K562 (cell line): ENCODE data around the gene GOLGA8B. TPM values are rescaled to one million over a fixed set of nuclear protein-coding genes. Genes with fewer than 3 reads are reported as not detected.

Experiments used
- ATAC-seq: fragments of 200-7000 bp; cut with Tn5 transposase; 3 replicates; pipeline ENCODE4 v1.9.1; 2020; ENCODE audit warnings: moderate library complexity
- BruUV-seq: library from RNA; stranded (reverse); fragments of 400-500 nt; replicated peaks from 2 replicates; lab custom pipeline; 2021; lab: Mats Ljungman, UMichigan
- CTCF ChIA-PET: fragments of 300-600 bp; formaldehyde crosslinking; extraction: SDS; loops from one replicate; lab custom pipeline; 2021; ENCODE audit warnings: low intra/inter-chr PET ratio; lab: Yijun Ruan, JAX
- POLR2A ChIA-PET: fragments of 300-600, 350-650 bp; sonication (Branson Sonifier 250); formaldehyde crosslinking; extraction: SDS; loops from one replicate; lab custom pipeline; 2021; ENCODE audit warnings: antibody characterized with exemption, inconsistent platforms; lab: Yijun Ruan, JAX
- DNase-seq, 4 experiments: peaks; one replicate each; pipeline versions ENCODE4 v3.0.0 to v3.0.0-alpha.2; 2011 to 2018; ENCODE audit warnings: low spot score in 3 of 4, mixed read lengths in 3 of 4; ENCODE audit errors: extremely low read depth in 1 of 4
- FAIRE-seq: peaks from 2 replicates; lab custom pipeline; 2011; peaks lifted over from hg19 to GRCh38; lab: Jason Lieb, UNC
- H2AFZ ChIP-seq: 2 replicates; pipeline ENCODE4 v1.6.0; 2011; ENCODE audit warnings: low read depth, low read length, control low read depth, inconsistent platforms
- H3K27ac ChIP-seq: fragments of 200-600 bp; 3 replicates; pipeline ENCODE4 v1.8.0; 2011; ENCODE audit warnings: low read depth, mild to moderate bottlenecking, control low read depth, inconsistent platforms, low read length, moderate library complexity, mixed read lengths; ENCODE audit errors: extremely low read depth
- H3K27me3 ChIP-seq, 2 experiments: fragments of 300-600 bp in 1 of 2; 2 replicates in 1 of 2; 3 replicates in 1 of 2; pipeline versions ENCODE4 v1.6.0 to v1.8.0; 2011; ENCODE audit warnings: inconsistent platforms in 2 of 2, low read length in 2 of 2, mild to moderate bottlenecking in 1 of 2, mixed read lengths in 1 of 2, moderate library complexity in 1 of 2; ENCODE audit not compliant: control insufficient read depth in 2 of 2, insufficient read depth in 2 of 2
- H3K36me3 ChIP-seq: fragments of 300-600 bp; 3 replicates; pipeline ENCODE4 v1.8.0; 2011; ENCODE audit warnings: mild to moderate bottlenecking, low read length, inconsistent platforms; ENCODE audit not compliant: control insufficient read depth, insufficient read depth
- H3K4me1 ChIP-seq, 2 experiments: fragments of 200-600 bp in 1 of 2; replicated peaks in 1 of 2; 2 replicates in 1 of 2; 3 replicates in 1 of 2; pipeline versions ENCODE4 v1.5.1 to v1.8.0; 2011; ENCODE audit warnings: inconsistent platforms in 2 of 2, low read length in 2 of 2, mild to moderate bottlenecking in 1 of 2, mixed read lengths in 1 of 2, moderate library complexity in 1 of 2; ENCODE audit not compliant: control insufficient read depth in 2 of 2, insufficient read depth in 2 of 2
- H3K4me2 ChIP-seq: 2 replicates; pipeline ENCODE4 v1.6.1; 2011; ENCODE audit warnings: low read length, control low read depth, inconsistent platforms, mixed read lengths; ENCODE audit not compliant: insufficient read depth
- H3K4me3 ChIP-seq: fragments of 200-600 bp; sonication (generic), shearing (Covaris generic); 2 replicates; pipeline ENCODE4 v1.5.1; 2016; ENCODE audit warnings: control low read depth, inconsistent platforms
- H3K79me2 ChIP-seq: fragments of 200-600 bp; 3 replicates; pipeline ENCODE4 v1.8.0; 2011; ENCODE audit warnings: low read length, inconsistent platforms; ENCODE audit not compliant: control insufficient read depth, insufficient read depth
- H3K9ac ChIP-seq, 2 experiments: 2 replicates each; pipeline versions ENCODE4 v1.6.0 to v1.6.1; 2011; ENCODE audit warnings: low read depth in 2 of 2, low read length in 2 of 2, control low read depth in 1 of 2, inconsistent platforms in 1 of 2, mild to moderate bottlenecking in 1 of 2, mixed read lengths in 1 of 2; ENCODE audit not compliant: insufficient read depth in 1 of 2
- H3K9me1 ChIP-seq: one replicate; pipeline ENCODE4 v1.6.0; 2011; ENCODE audit warnings: inconsistent platforms, mild to moderate bottlenecking, low read length, moderate library complexity; ENCODE audit not compliant: control insufficient read depth, insufficient read depth
- H3K9me3 ChIP-seq: replicated peaks from 2 replicates; pipeline ENCODE4 v1.5.1; 2011; ENCODE audit warnings: low read depth, low read length, inconsistent platforms; ENCODE audit not compliant: control insufficient read depth, insufficient read depth
- H4K20me1 ChIP-seq: replicated peaks from 2 replicates; pipeline ENCODE4 v1.6.1; 2011; ENCODE audit warnings: low read length, inconsistent platforms, mixed read lengths; ENCODE audit not compliant: control insufficient read depth, insufficient read depth
- CBX5 ChIP-seq: IDR thresholded peaks from 2 replicates; pipeline ENCODE4 v1.6.1; 2014; ENCODE audit warnings: low read depth, borderline replicate concordance
- CREB3L1 ChIP-seq: fragments of 450-650 bp; IDR thresholded peaks from 2 replicates; pipeline ENCODE4 v1.6.1; 2014; ENCODE audit warnings: low read depth, mild to moderate bottlenecking, moderate library complexity, borderline replicate concordance
- FOXP1 ChIP-seq: sonication (generic); formaldehyde crosslinking; IDR thresholded peaks from 2 replicates; pipeline ENCODE4 v1.8.0; 2022; ENCODE audit warnings: mild to moderate bottlenecking, missing genetic modification reagents
- HMG20A ChIP-seq: fragments of 450-650 bp; formaldehyde crosslinking; conservative IDR thresholded peaks from 2 replicates; pipeline ENCODE4 v1.4.0; 2020; ENCODE audit warnings: mild to moderate bottlenecking, mixed read lengths
- HOXB6 ChIP-seq: fragments of 250-450 bp; sonication (Bioruptor Pico); IDR thresholded peaks from 2 replicates; pipeline ENCODE4 v1.5.1; 2022; ENCODE audit warnings: mild to moderate bottlenecking, borderline replicate concordance
- MAFG ChIP-seq: fragments of 450-650 bp; conservative IDR thresholded peaks from 2 replicates; pipeline ENCODE4 v1.6.1; 2016; ENCODE audit warnings: missing genetic modification characterization, missing compliant biosample characterization
- MTA2 ChIP-seq: fragments of 450-650 bp; IDR thresholded peaks from 2 replicates; pipeline ENCODE4 v1.6.1; 2016; ENCODE audit warnings: low read depth
- NR2F6 ChIP-seq: fragments of 450-650 bp; formaldehyde crosslinking; IDR thresholded peaks from 2 replicates; pipeline ENCODE4 v1.4.0; 2020; ENCODE audit warnings: mild to moderate bottlenecking
- PKNOX1 ChIP-seq: fragments of 450-650 bp; IDR thresholded peaks from 2 replicates; pipeline ENCODE4 v1.6.1; 2016
- RAD21 ChIP-seq, 2 experiments: fragments of 250-450 bp in 1 of 2; fragments of 450-650 bp in 1 of 2; sonication (Bioruptor Pico) in 1 of 2; formaldehyde crosslinking in 1 of 2; IDR thresholded peaks in 1 of 2; conservative IDR thresholded peaks in 1 of 2; 2 replicates each; pipeline versions ENCODE4 v1.4.0 to v1.8.0; 2020 to 2022; ENCODE audit warnings: mild to moderate bottlenecking in 2 of 2, moderate library complexity in 1 of 2
- SFPQ ChIP-seq: fragments of 200-400 bp; formaldehyde crosslinking; IDR thresholded peaks from 2 replicates; pipeline ENCODE4 v1.6.1; 2017; ENCODE audit warnings: mild to moderate bottlenecking, low read depth, low read length, moderate library complexity
- SNIP1 ChIP-seq: fragments of 450-650 bp; IDR thresholded peaks from 2 replicates; pipeline ENCODE4 v1.7.1; 2017; ENCODE audit warnings: low read depth, mild to moderate bottlenecking
- SRSF9 ChIP-seq: fragments of 200-400 bp; formaldehyde crosslinking; IDR thresholded peaks from 2 replicates; pipeline ENCODE4 v1.6.1; 2017; ENCODE audit warnings: low read depth, low read length, borderline replicate concordance
- TARDBP ChIP-seq: fragments of 450-650 bp; IDR thresholded peaks from 2 replicates; pipeline ENCODE4 v1.6.1; 2016
- ZNF586 ChIP-seq: fragments of 450-650 bp; formaldehyde crosslinking; conservative IDR thresholded peaks from 2 replicates; pipeline ENCODE4 v1.4.0; 2020; ENCODE audit warnings: mild to moderate bottlenecking, moderate library complexity
- ZNF707 ChIP-seq: fragments of 250-450 bp; sonication (Bioruptor Pico); conservative IDR thresholded peaks from 2 replicates; pipeline ENCODE4 v1.8.0; 2022; ENCODE audit warnings: inconsistent platforms, mild to moderate bottlenecking, moderate library complexity
- WGBS: fragments of 100-300 bp; shearing (Covaris generic); methylation state at CpG from one replicate; pipeline ENCODE4 v1.1.6; 2016; ENCODE audit warnings: low coverage, mixed read lengths; ENCODE audit not compliant: insufficient coverage; ENCODE audit errors: missing lambda C conversion rate; 5-methylcytosine and 5-hydroxymethylcytosine counted together
- in situ Hi-C: fragments of 300-500 bp; cut with MboI; formaldehyde crosslinking; loops from 4 replicates; pipeline ENCODE4 v1.15.0; 2018; ENCODE audit warnings: inconsistent platforms, mixed read lengths
- intact Hi-C: fragments of 100-400 bp; cut with micrococcal nuclease; formaldehyde crosslinking; loops from 2 replicates; pipeline ENCODE4 v1.14.2; 2022
- polyA plus RNA-seq, 8 experiments: library from polyadenylated mRNA; depleted of rRNA in 4 of 8; stranded (reverse) in 5 of 8; unstranded in 3 of 8; fragments of >200 nt; fragmentation: Nextera tagmentation in 2 of 8; fragmentation: Illumina TruSeq in 1 of 8; extraction: Ambion mirVana in 2 of 8; extraction: Trizol in 1 of 8; gene quantifications; 2 replicates each; pipeline versions ENCODE4 v1.2.1 to v1.2.3, GENCODE V29; 2011 to 2014; ENCODE audit warnings: inconsistent platforms in 1 of 8, missing spikeins in 1 of 8
- total RNA-seq, 7 experiments: library from RNA; depleted of rRNA in 6 of 7; stranded (reverse); fragments of >200 nt in 6 of 7; fragmentation: Illumina TruSeq in 2 of 7; extraction: Trizol in 2 of 7; gene quantifications; 2 replicates each; pipeline versions ENCODE4 v1.2.1 to v1.2.3, GENCODE V29; 2011 to 2021; ENCODE audit warnings: low replicate concordance in 1 of 7

GOLGA8B gene
- total and polyA plus RNA-seq, 9 of the 15 experiments (the other 6 are each of a cell fraction or from before 2014, with no cell fraction given), result 7.9 to 236 (median 54.1) TPM

DNA sequence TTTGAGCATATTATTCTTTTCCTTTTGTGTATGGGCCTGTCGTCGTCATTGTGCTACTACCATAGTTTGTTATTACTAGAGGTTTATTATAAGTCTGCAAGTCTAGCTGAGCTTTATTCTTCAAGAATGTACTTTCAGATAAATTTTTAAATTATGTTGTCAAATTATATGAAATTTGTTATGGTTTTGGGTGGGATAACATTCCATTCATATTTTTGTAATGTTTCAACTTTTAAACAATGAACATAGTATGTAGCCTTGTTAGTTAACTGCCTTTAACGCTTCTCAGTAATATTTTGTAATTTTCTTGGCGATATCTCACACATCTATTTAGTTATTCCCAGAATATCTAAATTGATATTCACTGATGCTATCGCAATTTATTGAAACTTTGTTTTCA, 41.6 kb upstream of the GOLGA8B start (continued):
- TF ChIP-seq SFPQ, result no peak
- TF ChIP-seq HOXB6, result no peak
- no peak for TF ChIP-seq HMG20A (CRISPR knock-in tag)
- no peak for TF ChIP-seq ZNF707 (CRISPR knock-in tag)
- no peak for TF ChIP-seq FOXP1 (CRISPR knock-in tag)

GRCh38 chr15:34621675-34622074, 38.2 kb upstream of the GOLGA8B start:
- 0% methylated on average over 5 of the region's 5 CpGs for WGBS
- Histone ChIP-seq H3K27me3 (no peaks in the 10 kb centered on the region), H4K20me1 (no peaks in the 10 kb centered on the region), H3K4me2 (no peak overlapping the region), H3K9me3 (0 out of 2 replicates have a peak, but pooled peaks cover 5% of the 10 kb centered on the region), H3K9me1 (no peaks in the 10 kb centered on the region), H2AFZ (peak overlapping the region; percentile 78), H3K4me1 (peaks cover 0 to 10% of the 10 kb centered on the region in 2 experiments; a peak in 4 of 5 replicates), H3K9ac (peak overlapping the region in 1 of 2 experiments; percentile 20; a peak in 1 of 4 replicates), H3K36me3 (no peaks in the 10 kb centered on the region), H3K79me2 (no peaks in the 10 kb centered on the region), H3K27ac (no peak overlapping the region), H3K4me3 (no peak overlapping the region)
- intact Hi-C loops (loop anchor here (1.0 to 10.0 kb wide), 5 partner anchors 33 to 821 kb away; no protein-coding TSS in a partner anchor), in situ Hi-C loops (loop anchor here (5.0 kb wide), 1 partner anchor 296 kb away; no protein-coding TSS in a partner anchor)
- ChIA-PET CTCF (interaction anchor here (0.7 to 3.4 kb wide), 2 partner anchors 12 to 298 kb away, joined by 3 to 28 read pairs; no protein-coding TSS in a partner anchor), POLR2A (interaction anchor here (1.0 to 1.8 kb wide), 6 partner anchors 8 to 266 kb away, joined by 3 to 7 read pairs (median 4); no protein-coding TSS in a partner anchor)
- no TSS peak for BruUV-seq
- peak; percentile 90 for ATAC-seq
- FAIRE-seq, result peak; percentile 84
- DNase-seq, result peak in 3 of 4 experiments; percentile 9 to 78 (median 39)
- TF ChIP-seq MTA2 (no peak), RAD21 (CRISPR knock-in tag; conservative IDR thresholded peaks at IDR 0.05 in 1 of 2, IDR thresholded peaks at IDR 0.05 in 1 of 2) (peak; percentile 74 to 89), NR2F6 (no peak), SRSF9 (no peak), ZNF586 (CRISPR knock-in tag) (no peak), MAFG (tag) (peak; percentile 39; the same call in 1 of the 2 replicates), CBX5 (no peak), SNIP1 (no peak), TARDBP (no peak), PKNOX1 (no peak), CREB3L1 (no peak)
